Stromal cell of bone marrow (primary cell): ENCODE data around the gene KCNJ18.
"Not testable (repeated sequence)": the region's sequence is repeated elsewhere in the genome, so short reads cannot be mapped to it uniquely, and the experiment has no call there.

Source experiments
- DNase-seq: peaks from one replicate; pipeline ENCODE4 v3.0.0-alpha.2; 2012; ENCODE audit warnings: low read depth

The KCNJ18 gene

DNA sequence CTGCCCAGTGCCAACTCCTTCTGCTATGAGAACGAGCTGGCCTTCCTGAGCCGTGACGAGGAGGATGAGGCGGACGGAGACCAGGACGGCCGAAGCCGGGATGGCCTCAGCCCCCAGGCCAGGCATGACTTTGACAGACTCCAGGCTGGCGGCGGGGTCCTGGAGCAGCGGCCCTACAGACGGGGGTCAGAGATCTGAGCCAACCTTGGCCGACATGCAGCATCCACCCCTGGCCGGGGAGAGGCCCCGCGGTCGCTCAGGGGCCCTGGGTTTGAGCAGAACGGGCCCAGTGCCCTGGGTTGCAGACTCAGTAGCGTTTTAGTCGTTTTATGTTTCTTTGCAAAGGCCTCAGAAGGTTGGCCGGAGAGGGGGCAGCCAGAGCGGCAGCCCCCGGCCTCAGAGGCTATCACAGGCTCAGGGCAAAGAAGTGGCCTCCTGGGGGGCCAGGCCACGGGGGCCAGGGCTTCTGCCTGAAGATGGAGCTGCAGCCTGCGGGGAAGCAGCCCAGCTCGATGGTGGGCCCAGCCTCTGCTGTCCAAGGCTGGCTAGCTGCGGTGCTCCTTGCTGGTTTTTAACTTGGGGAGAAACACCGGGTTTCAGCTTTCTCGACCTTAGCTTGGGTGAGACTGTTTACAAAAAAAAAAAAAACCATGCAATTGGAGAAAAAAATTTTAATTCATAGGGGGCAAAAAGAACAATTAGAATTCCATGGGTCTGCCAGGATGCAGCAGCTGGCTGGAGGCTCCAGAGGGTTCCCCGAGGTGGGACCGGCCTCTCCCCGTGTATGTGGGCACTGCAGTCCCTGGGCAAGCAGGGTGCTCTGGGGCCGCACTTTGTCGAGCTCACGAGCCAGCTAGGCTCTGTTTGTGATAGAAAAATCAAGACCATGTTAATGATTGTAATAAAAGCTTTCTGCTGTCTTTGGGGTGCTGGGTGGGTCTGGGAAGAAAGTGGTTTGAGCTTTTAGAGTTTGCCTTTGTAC lies 11.9 kb downstream of the KCNJ18 start:
- DNase-seq, result not testable (repeated sequence)

DNA sequence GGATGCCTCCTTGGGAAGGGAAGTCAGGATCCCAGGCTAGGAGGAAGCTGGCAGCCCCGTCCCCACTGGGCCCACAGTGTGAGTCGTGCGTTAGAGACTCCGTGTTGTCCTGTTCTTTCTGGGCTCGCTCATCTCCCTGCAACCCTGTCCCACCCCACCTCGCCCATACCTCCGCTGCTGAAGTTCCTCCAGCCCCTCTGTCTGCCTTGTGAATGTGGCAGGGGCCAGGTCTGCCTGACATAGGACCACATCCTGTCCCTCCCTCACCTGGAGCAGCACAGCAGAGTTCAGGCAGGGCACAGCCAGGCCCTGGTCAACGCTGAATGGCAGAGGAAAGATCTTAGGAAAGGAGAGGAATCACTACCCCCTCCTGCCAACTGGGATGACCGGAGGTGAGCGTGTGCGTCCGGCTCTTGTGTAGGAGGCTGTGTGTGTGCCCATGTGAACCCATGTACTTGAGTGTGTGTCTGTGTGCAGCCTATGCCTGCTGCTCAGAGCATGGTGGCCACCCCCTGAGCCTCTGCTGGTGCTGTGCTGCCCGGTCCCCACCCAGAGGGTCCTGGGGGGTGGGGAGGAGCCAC lies 12.8 kb downstream of the KCNJ18 start:
- no peak for DNase-seq

DNA sequence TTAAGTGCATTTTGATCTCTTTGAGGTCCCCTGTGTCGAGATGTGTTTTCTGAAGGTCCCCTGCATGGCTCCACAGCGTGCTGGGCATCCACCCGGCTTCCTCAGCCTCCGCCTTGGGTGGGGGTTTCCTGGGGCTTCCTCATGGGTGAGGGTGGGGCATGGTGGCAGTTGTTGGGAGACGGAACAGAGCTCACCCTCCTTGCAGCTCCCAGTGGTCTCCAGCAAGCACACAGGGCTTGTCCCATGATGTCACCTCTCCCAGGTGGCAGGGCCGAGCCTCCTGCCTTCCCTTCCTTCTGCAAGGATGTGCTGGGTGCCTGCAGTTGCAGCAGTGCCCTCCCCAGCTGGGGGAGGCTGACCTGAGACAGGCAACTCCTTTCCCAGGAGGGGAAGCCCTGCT lies 13.4 kb downstream of the KCNJ18 start:
- DNase-seq, result not testable (repeated sequence)

DNA sequence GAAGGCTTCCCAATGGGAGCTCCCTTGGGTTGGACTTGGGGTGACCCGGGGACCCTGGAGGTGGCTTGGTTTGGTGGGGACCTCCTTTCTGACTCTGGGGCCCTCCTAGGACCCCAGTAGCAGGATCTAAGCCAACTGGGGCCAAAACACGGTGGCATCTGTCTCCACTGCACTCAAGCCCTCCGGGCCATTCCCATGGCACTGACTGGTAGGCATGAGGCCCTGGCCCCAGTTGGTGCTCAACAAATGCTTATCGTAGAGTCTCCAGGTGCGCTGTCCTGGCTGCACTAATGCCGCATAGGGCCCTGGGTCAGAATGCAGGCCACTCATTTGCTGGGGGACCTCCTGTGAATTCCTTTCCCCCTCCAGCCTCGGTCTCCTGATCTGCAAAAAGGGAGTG lies 14.2 kb downstream of the KCNJ18 start:
- not testable (repeated sequence) for DNase-seq

DNA sequence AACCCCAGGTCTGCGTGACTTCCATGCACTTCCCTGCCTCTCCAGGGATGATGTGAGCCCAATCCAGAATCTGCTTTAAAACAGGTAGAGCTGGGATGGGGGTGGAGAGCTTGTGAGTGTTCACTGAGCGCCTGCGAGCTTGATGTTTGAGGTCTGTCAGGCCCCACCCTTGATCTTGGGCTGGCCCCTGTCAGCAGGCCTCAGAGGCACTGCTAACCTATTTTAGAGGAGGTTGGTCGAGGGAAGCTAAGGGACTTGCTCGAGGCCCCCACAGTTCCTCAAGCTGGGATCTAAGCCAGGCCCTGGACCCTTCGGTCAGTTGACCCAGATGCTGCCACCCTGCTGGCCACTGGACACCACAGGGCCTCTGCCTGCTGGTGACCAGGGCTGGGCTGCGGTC lies 14.8 kb downstream of the KCNJ18 start:
- not testable (repeated sequence) for DNase-seq

DNA sequence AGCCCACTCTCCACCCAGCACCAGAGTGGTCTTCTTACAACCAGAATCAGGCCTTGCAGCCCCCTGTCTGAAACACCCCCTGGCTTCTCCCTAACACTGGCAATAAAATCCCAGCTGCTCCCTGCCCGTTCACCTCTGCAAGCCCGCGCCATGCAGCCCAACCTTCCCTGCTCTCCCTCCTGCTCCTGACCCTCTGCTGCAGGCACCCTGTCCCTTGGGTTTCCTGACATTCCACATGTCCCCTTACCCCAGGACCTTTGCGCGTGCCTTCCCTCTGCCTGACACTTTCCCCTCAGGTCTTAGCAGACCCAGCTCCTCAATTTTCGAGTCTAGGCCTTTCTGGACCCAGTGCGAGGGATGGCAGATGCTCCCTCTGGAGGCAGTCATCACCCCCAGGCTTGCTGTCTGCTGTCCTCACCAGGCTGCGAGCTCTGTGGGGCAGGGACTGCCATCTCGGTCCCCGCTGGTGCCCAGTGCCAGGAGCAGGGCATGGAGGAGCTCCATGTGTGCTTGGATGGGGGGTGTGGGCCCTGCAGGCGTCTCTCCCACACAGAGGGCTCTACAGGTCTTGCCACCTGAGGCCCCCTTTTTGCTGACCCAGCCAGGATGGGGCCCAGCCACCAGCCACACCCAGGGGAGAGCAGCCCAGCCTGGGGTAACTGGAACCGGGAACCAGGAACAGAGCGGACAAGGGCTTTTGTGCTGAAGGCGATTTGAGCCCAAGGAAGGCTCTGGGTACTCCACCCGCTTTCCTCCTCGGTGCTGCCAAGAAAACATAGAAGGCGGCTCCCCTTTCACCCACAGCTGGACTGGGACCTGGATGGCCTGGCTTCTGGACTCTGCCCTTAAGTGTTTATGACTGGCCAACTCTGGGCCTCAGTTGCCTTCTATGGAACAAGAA lies 15.6 kb downstream of the KCNJ18 start:
- not testable (repeated sequence) for DNase-seq

DNA sequence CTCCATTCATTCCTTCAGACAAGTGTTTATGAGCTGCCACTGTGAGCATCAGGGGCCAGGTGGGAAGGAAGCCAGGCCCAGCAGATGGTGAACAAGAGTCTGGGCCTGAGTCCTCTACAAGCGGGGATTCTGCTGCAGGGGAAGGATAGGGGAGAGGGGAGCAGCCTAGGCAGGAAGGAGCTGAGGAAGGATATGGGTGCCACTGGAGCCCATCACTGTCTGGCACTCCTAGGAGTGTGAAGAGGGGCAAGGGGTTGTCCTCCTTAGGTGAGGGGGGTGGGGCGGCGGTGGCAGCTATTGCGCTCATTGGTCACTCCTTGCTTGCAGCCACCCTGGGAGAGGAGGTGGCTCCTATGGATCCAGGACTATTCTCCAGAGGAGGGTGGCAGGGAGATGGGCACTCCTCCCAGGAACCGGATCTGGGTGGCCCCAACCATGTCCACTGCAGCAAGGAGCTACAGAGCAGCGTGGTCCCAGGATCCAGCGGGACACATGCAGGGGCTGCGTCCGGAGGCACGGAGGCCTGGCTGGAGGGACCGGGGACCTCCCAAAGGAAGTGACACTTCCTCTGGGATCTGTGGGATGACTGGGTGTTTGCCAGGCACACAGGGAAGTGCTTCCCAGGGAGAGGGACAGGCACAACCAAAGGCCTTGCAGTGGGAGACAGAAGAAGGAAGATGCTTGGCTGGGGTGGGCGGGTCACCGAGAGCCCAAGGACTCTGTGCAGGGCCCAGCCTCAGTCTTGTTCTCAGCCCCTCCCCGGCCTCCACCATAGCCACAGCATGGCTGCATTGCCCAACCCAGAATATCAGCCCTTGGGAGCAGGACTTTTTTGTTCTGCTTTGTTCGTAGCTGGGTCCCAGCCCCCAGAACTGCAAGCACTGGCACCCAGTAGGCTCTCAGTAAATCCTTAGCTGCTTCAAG lies 16.6 kb downstream of the KCNJ18 start:
- not testable (repeated sequence) for DNase-seq

DNA sequence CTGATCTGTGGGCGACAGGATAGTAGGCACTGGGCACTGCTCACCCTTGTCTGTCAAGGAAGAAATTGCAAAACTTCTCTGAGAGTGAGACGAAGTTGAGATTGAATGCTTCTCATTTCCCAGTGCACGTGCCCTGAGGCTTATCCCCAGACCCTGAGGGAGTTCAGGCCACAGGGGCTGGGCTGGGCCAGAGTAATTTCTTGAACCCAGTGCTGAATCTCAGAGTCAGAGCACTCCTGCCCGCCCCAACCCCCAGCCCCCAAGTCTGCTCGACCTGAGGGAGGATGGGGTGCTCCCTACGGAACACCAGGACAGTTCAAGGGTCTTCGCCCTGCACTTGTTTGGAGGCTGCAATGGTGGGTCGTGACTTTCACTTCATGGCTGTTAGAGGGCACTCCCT lies 17.7 kb downstream of the KCNJ18 start:
- not testable (repeated sequence) for DNase-seq

DNA sequence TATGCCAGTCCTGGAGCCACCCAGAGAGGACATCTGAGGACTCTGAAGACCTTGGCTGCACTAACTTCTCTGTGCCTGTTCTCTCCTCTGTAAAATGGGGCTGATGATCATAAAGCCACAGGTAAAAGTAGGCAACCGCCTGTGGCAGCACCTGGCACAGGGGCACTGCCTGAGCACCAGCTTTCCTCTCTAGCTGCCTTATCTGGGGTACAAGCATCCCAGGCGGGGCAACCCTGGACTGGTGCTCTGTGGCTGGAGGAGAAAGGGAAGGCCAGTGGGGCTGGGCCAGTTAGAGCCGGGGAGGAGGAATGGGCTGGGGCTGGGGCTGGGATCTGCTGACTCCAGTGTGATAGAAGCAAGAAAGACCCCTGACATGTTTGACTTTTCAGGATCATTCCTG lies 18.2 kb downstream of the KCNJ18 start:
- not testable (repeated sequence) for DNase-seq

DNA sequence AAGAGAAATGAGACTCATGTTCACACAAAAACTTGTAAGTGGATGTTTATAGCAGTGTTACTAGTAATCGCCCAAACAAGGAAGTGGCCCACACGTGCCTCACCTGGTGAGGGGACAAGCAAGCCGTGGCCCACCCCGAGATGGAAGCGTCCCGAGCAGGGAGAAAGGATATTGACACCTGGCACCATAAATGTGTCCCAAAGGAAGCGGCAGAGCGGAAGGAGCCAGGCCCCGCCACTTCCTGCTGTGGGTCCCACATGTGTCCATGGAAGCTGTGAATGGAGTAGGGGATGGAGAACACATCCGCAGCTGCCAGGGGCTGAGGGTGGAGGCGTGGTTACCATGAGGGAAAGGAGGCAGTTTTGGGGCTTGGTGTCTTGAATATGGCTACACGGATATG lies 18.9 kb downstream of the KCNJ18 start:
- no peak for DNase-seq

DNA sequence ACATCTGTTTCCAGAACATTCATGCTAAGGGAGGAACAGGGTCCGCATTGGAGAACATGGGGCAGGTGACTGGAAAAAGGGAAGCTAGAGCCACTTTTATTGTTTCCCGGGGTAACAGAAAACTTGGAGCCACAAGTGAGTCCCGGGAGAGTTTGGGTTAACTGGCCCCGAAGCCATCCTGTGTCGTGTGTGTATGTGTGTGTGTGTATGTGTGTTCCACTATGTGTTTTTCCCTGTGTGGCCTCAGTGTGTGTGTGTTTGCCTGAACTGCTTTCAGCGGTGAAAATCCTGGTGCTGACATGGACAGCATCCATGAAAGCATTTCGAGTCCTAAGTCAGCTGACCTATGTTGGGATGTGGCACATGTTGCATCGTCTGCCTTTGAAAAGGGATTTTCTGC lies 20.7 kb downstream of the KCNJ18 start:
- not testable (repeated sequence) for DNase-seq

DNA sequence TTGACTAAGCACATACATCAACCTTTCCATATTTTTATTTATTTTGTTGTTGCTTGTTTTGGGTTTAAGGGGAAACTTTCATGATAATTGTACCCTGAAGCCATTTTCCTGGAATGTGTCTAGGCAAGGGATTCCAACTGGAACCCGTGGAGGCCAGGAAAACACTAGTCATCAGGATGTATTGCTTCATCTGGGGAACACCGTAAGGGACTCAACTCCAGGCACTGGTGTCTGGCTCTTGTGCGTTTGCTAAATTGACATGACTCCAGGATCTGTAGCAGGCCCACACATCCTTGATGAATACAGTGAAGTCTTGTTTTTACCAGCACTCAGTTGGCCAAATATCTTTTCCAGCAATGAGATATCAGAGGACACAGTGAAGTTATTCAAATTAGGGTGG lies 21.3 kb downstream of the KCNJ18 start:
- not testable (repeated sequence) for DNase-seq

DNA sequence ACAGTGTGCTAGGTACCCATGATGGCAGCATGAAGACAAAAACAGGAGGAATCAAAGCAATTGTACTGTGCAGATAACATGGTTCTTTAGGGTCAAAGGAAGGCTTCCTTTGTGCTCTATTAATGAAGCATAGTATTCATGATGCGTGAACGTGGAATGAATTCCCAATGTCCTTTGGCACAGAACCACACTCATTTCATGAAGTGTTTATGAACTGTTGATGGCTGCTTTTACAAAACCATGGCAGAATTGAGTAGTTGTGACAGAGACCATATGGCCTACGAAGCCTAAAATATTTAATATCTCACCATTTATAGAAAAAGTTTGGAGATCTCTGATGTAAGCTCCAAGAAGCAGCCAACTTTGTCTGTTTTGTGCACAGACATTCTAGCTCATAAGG lies 22.4 kb downstream of the KCNJ18 start:
- DNase-seq, result not testable (repeated sequence)

DNA sequence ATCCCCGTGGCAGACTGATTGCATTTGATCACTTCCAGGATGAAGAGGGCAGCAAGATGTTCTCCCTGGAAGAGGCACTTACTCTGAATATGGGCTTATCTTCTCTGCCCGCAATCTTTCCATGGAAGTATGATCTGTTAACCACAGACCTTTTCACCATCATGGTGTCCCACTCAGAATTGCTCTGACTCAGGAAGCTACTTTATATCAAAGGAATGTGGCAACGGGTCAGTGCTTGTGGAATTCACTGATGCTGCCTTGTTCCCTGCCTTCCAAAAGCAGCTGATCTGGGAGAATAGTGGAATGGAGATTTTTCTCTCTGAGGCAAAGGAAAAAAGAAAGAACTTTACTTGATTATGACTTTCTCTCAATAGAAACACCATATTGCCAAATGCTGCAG lies 23.6 kb downstream of the KCNJ18 start:
- not testable (repeated sequence) for DNase-seq

DNA sequence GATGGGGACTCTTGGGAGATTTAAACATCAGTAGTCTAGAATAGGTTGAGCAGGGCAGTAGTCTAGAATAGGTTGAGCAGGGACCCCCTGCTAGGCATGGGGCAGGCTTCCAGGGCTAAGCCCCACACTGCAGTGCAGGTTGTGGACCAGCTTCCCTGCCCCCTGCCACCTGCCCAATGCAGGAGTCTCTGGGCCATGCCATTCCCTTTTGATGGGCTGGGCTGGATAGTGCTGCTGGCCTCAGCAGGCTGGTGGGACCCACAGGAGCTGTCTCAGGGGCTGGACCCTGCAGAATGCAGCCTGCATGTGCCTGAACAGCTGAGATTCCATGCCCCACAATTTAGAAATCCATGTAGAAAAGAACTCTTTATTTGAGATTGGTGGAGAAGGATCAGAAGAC lies 26.6 kb downstream of the KCNJ18 start:
- not testable (repeated sequence) for DNase-seq

DNA sequence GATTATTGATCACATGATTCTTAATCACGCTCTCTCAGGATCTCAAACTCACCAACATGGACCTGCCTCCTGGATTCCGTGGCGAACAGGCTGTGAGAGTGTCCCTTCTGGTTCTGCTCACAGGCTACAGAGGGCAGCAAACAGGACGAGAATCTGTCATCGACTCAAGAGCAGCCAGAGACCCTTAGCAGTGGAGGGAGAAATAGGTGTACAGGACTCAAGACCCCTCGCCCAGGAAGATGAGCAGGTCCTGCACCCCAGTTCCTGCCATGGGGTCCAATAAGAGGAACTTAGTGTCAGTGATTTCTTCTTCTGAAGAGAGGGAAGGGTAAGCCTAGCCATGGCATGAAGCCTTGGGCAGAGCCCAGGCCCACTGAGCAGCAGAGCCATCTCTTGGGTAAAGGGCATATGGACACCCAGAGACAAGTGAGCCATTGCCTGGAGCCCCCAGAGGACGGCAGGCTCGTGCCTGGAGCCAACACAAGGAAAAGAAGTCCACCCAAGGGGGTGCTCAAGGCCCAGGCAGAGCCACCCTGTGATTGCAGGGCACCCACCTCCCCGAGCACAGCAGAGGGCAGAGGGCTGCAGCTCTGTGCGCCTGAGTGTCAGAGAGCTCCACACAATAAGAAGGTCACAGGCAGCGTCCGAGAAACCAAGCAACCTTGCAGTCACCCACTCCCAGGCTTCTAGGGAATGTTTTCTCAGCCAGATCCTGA lies 27.3 kb downstream of the KCNJ18 start:
- DNase-seq, result not testable (repeated sequence)

DNA sequence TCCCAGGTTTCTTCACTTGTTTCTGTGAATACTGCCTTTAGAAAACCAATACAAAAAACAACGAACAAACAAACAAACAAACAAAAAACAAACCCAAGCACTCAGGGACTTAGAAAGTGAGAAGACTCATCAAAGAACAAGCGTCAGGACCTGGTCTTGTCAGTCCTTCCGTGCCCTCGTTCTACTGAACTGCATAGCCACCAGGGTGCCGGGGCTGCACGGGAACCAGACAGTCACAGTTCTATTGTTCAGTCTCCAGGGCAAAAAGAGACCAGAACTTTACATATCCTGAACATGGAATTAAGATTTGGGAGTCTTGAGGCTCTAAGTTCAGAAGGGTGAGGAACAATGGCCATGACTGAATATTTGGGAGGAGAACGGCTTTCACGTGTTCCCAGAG lies 28.2 kb downstream of the KCNJ18 start:
- DNase-seq, result not testable (repeated sequence)

DNA sequence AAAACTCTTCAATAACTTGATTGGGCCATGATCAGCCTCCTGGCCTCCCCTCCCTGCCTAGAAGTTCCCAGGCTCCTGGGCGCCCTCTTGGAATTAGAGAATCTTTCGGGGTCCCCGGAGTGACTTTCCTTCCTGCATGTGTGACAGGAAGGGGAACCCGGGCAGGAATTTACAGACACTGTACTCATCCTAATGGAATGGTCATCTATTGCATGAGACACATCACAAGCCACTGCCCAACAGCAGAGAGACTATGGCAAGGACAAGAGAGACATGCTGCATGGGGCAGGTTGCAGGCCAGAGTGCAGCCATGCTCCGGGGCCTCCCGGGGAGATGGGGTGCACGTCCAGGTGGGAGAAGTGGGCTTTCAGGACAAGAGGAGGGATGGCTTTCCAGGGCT lies 29.9 kb downstream of the KCNJ18 start:
- not testable (repeated sequence) for DNase-seq

DNA sequence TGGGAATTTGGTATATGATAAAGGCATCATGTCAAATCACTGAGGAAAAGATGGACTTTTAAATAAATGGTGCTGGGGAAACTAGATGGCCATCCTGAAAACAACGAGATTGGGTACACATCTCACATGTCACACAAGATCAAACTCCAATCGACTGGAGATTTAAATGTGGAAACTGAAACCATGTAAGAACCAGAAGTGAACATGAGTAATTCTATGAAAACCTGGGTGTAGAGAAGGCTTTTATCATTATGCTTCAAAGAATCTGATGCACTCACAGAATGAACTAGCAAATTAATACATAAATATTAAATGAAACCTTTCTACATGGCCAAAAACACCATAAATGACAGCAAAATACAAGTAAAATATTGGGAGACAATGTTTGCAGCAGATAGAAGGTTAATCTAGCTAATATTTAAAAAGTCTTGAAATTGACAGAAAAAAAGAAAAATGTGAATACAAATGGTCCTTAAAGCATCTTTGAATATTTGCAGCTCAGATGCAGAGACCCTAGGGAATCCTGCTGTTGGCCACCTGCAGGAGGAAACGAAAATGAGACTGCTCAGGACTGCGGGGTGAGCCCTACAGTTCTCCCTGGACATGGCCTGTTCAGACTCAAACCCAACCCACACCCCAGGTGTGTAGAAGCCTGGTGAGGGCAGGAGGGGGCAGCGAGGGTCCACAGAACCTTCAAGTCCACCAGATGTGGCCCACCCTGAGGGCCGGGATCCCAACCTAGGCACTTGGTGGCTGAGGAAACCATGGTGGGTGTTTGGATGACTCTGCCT lies 32.1 kb downstream of the KCNJ18 start:
- DNase-seq, result not testable (repeated sequence)

DNA sequence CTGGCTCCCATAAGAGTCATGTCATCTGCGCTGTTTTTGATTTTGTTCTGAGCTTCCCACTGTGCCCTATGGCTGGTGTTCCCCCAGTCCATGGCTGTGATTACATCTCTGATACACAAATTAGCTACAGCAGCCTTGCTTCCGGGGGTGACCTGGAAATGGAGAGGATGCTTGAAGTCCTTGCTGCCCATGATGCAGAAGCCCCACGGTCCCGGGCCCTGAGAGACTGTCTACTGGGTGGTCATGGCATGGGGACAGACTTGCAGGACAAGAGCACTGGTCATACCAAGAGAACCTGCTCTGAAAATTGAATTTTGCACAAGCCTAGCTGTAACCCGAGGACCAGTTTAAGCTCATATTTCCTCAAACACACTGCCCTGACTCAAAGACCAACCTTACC lies 38.8 kb downstream of the KCNJ18 start:
- DNase-seq, result not testable (repeated sequence)
